Esophagus mucosa (tissue), 1 donor: ENCODE results near the gene PLEKHM2. TPM values are rescaled to one million over a fixed set of nuclear protein-coding genes. Genes with fewer than 3 reads are reported as not detected.
A peak's percentile ranks its signal among the peaks of the same experiment; 100 is the strongest.

Source experiments
- ATAC-seq: fragments of 200-7000 bp; cut with Tn5 transposase; one replicate; pipeline ENCODE4 v1.9.1; 2020
- total RNA-seq: library from RNA; stranded (reverse); gene quantifications from one replicate; pipeline ENCODE4 v1.2.4, GENCODE V29; 2023
- donor health status: DM: yes; HTN: yes; CAD: no.

PLEKHM2 gene
- total RNA-seq, 1 donor from 2014 or later, result 54.7 TPM

- no peak for ATAC-seq
Measured at GRCh38 chr1:15727866-15728534, 43.9 kb downstream of the PLEKHM2 start.

DNA sequence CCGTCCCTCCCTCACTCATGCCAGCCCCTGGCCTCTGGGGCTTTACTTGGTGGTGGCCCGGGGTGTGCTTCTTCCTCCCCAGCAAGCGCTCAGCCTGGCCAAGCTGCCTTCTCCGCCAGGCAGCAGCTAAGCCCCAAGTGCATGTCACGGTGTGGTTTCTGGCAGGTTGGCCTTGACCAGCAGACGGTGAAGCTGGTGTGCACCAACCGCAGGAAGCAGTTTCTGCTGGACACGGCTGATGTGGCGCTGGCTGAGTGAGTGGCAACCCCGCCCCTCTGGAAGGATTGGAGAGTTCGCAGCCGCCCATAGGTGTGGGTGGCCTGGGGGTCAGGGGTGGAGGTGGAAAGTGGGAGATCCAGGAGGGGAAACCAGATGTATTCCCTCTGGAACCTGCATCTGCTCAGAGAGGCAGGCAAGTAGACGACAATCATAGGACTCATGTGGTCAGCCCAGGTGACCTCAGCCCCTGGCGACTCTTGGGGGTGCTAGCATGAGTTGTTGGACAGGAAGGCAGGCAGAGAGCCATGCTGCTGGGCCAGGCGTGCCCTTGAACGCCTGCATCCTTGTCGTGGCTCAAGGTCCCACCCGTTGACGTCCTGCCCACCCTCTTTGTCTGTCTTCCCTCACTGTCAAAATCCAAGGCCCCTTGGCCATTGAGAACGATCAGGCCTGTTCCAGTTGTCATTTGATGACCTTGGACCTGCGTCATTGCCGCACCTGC is 45.0 kb downstream of the PLEKHM2 start:
- ATAC-seq, result no peak

DNA sequence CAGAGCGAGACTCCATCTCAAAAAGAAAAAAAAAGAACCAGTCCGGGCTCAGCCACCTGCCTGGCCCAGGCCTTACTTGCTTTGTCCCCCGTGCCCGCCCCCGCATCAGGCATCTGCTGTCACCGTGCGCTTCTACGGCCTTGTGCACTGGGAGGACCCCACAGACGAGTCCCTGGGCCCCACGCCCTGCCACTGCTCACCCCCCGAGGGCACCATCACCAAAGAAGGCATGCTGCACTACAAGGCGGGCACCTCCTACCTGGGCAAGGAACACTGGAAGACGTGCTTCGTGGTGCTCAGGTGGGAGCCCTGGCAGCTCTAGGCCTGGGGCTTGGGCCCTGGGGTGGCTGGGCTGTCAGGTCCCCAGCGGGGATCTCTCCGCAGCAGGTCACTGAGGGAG is 46.3 kb downstream of the PLEKHM2 start:
- no peak for ATAC-seq

DNA sequence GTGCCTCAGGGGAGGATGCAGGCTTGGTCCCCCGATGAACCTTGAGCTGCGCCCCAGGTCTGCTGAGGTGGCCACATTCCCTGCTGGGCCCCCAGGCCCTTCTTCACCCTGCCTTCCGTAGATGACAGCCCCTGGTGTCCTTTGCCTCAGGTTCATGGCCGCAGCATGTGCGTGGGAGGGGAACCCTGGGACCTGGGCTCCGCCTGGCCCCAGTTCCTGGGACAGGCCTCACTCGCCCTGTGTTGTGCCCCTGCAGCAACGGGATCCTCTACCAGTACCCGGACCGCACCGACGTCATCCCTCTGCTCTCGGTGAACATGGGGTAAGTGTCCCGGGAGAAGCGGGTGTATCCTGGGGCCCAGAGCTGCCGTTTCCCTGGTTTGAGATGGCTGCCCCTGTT is 46.8 kb downstream of the PLEKHM2 start:
- no peak for ATAC-seq

- ATAC-seq, result no peak
Measured at GRCh38 chr1:15731735-15732685, 47.9 kb downstream of the PLEKHM2 start.

DNA sequence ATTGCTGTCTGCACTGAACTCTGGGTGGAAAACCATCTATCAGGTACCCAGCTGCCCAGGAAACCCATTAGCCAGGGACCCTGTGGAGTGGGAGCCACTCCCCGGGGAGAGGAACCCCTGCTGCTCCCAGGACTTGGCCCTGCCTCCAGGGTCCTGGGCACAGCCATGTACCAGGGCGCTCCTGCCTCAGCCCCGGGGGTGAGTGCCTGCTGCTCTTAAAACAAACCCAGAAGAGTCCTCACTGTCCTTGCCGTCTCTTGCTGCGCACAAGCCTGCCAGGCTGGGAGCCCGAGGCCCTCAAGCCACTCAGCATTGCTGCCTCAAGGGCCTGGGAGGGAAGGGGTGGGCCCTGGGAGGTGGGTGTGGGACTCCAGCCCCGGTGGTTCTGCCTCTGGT is 48.6 kb downstream of the PLEKHM2 start:
- ATAC-seq, result no peak

GRCh38 chr1:15733218-15733725 is 49.2 kb downstream of the PLEKHM2 start:
- ATAC-seq, result no peak

DNA sequence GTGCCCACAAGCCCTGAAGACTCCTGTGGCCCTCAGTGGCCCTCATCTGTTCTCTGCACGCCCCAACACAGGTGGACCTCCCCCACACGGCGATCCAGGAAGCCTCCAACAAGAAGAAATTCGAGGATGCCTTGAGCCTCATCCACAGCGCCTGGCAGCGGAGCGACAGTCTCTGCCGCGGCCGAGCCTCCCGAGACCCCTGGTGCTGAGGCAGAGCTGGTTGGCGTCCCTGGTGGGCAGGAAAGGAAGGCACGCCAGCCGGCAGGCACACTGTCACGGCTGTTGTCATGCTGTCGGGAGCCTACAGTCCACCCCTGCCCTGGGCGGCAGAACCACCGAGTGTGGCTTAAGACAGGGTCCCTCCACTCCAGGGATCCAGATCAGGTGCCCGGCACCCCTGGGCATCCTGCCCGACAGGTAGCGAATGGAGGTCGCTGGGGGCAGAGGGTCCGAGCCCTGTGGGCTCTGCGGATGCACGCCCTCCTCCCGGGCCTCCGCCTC is 49.7 kb downstream of the PLEKHM2 start:
- ATAC-seq, result no peak

- no peak for ATAC-seq
Measured at GRCh38 chr1:15734296-15734695, 50.2 kb downstream of the PLEKHM2 start.

DNA sequence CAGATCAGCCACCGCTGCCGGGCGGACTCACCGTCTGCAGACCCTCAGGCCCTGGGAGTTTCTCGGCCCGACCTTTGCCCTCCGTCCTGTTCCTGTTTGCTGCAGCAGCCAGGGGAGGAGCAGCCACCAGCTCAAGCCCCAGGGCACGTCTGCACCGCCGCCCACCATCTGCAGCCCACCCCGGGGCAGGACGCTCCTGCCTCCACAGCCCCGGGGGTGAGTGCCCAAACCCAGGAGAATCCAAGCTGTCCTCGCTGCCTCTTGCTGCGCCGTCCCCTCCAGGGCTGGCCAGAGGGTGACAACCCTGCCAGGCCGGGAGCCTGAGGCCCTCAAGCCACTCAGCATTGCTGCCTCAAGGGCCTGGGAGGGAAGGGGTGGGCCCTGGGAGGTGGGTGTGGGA is 50.8 kb downstream of the PLEKHM2 start:
- no peak for ATAC-seq

GRCh38 chr1:15735304-15736037 is 51.4 kb downstream of the PLEKHM2 start:
- peak; percentile 24 for ATAC-seq

DNA sequence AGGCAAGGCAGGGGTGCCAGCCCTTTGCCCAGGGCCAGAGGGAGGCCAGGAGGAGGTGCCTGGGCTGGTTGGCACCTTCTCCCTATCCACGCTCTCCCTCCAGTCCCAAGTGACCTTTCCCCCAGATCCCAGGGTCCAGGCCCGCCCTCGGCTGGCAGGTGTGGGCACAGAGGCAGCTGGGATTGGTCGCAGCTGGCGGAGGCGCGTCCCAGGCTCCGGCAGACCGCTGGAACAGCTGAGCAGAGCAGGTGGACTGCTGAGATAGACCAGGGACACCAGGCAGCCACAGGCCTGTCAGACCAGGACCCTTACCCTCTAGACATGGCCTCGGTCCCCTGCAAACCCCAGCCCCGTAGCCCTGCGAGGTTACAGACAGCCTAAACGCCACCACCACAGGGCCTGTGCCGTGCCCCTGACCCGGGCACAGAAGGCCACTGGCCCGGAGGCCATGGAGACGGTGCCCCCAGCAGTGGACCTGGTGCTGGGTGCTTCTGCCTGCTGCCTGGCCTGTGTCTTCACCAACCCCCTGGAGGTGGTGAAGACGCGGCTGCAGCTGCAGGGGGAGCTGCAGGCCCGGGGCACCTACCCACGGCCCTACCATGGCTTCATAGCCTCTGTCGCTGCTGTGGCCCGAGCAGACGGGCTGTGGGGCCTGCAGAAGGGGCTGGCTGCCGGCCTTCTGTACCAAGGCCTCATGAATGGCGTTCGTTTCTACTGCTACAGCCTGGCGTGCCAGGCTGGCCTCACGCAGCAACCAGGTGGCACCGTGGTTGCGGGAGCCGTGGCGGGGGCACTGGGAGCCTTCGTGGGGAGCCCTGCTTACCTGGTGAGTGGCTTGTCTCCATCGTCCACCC is 52.1 kb downstream of the PLEKHM2 start, which contains the start of gene SLC25A34:
Gene SLC25A34, plus strand, starts transcription at position 221 of the 854 bp plus-strand sequence. Its CDS starts 228 bp downstream, at position 449.
- peak; percentile 59 for ATAC-seq

GRCh38 chr1:15736892-15737261 is 52.8 kb downstream of the PLEKHM2 start:
- no peak for ATAC-seq

GRCh38 chr1:15737324-15738319 is 53.5 kb downstream of the PLEKHM2 start:
- ATAC-seq, result no peak

DNA sequence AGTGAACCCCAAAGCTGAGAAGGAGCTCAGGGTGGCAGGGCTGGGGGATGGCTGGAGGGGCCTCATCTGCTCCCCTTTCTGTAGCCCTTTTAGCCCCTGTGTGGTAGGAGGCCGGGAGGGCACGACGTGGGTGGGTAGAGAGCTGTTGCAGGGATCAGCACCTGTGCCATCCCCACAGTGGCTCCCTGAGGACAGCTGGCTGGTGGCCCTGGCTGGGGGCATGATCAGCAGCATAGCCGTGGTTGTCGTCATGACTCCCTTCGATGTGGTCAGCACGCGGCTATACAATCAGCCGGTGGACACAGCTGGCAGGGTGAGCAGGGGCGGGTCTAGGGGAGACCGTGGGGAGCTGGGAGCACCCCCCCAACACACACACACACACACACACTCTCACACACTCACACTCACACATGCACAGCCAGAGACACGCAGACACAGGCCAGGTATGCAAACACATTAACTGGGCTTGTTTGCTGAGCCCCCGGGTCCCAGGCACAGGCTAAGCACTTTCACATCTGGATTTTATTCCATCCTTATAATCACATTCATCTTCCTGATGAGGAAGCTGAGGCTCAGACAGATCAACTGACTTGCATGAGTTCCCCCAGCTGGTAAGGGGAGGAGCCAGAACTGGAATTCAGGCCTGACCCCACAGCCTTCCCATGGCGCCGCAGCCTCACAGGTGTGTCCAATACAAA is 54.4 kb downstream of the PLEKHM2 start:
- no peak for ATAC-seq

- no peak for ATAC-seq
Measured at GRCh38 chr1:15739259-15739658, 55.1 kb downstream of the PLEKHM2 start.

DNA sequence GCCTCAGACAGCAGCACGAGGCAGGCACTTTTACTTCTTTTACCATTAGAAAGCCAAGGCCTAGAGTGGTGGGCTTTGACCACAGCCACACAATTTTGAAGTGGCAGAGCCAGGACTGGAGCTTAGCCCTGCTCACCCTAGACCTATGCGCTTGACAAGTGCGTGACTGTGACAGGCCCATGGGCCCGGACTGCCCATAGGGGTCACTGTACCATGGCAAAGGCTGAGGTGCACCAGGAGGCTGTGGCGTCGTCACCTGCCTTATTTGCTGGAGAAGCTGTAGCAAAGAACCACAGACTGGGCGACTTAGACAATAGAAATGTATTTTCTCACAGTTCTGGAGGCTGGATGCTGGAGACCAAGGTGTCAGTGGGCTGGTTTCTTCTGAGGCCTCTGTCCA is 55.6 kb downstream of the PLEKHM2 start:
- ATAC-seq, result no peak

- ATAC-seq, result peak; percentile 90
Measured at GRCh38 chr1:15740924-15741850, 57.1 kb downstream of the PLEKHM2 start.
